Lower lobe of right lung (tissue), 2 donors: ENCODE measurements around the gene GRIK4. TPM values are rescaled to one million over a fixed set of nuclear protein-coding genes. Genes with fewer than 3 reads are reported as not detected.

Source experiments
- ATAC-seq, 2 donors: fragments of 200-7000 bp; cut with Tn5 transposase; one replicate each; pipeline ENCODE4 v1.9.1; 2020 to 2022; ENCODE audit warnings: mild to moderate bottlenecking in 2 of 2, moderate library complexity in 2 of 2
- DNase-seq: peaks from one replicate; pipeline ENCODE4 v3.0.0-alpha.2; 2020
- H3K27ac ChIP-seq: fragments of 200-600 bp; one replicate; pipeline ENCODE4 v1.8.0; 2022
- H3K27me3 ChIP-seq: fragments of 200-600 bp; one replicate; pipeline ENCODE4 v1.8.0; 2022; ENCODE audit warnings: low read depth
- H3K36me3 ChIP-seq: fragments of 200-600 bp; one replicate; pipeline ENCODE4 v1.8.0; 2022; ENCODE audit warnings: mild to moderate bottlenecking
- H3K4me1 ChIP-seq: fragments of 200-600 bp; one replicate; pipeline ENCODE4 v1.8.0; 2022
- H3K4me3 ChIP-seq: fragments of 200-600 bp; one replicate; pipeline ENCODE4 v1.8.0; 2022; ENCODE audit warnings: mild to moderate bottlenecking
- H3K9me3 ChIP-seq: fragments of 200-600 bp; one replicate; pipeline ENCODE4 v1.8.0; 2022
- CTCF ChIP-seq: fragments of 200-600 bp; IDR thresholded peaks from one replicate; pipeline ENCODE4 v1.8.0; 2022; ENCODE audit warnings: antibody characterized with exemption, mild to moderate bottlenecking
- intact Hi-C: fragments of 100-400 bp; cut with DNase I; formaldehyde crosslinking; loops from one replicate; pipeline ENCODE4 v1.11.0; 2022
- total RNA-seq: library from RNA; stranded (reverse); fragmentation: NEBNext Ultra II Directional; extraction: Animal tissue kit (Norgen Biotek cat#: 25700); gene quantifications from one replicate; pipeline ENCODE4 v1.2.1, GENCODE V29; 2021
- donor health status: DM: no; HTN: yes; CAD: no; lungs with severe emphysema.

Gene GRIK4
- total RNA-seq, 1 donor from 2014 or later: 2.2 TPM

- no peak for TF ChIP-seq CTCF
- no peaks in the 10 kb centered on the region for H3K27me3 ChIP-seq
- H3K27ac ChIP-seq: no peak overlapping the region
- ATAC-seq (no peak), DNase-seq (no peak)
- intact Hi-C loops: no loop called here
- no peaks in the 10 kb centered on the region for H3K36me3 ChIP-seq
- no peaks in the 10 kb centered on the region for H3K4me1 ChIP-seq
- no peaks in the 10 kb centered on the region for H3K9me3 ChIP-seq
- no peak overlapping the region for H3K4me3 ChIP-seq
Observed at GRCh38 chr11:120914601-120915000, 403.1 kb downstream of the GRIK4 start.

DNA sequence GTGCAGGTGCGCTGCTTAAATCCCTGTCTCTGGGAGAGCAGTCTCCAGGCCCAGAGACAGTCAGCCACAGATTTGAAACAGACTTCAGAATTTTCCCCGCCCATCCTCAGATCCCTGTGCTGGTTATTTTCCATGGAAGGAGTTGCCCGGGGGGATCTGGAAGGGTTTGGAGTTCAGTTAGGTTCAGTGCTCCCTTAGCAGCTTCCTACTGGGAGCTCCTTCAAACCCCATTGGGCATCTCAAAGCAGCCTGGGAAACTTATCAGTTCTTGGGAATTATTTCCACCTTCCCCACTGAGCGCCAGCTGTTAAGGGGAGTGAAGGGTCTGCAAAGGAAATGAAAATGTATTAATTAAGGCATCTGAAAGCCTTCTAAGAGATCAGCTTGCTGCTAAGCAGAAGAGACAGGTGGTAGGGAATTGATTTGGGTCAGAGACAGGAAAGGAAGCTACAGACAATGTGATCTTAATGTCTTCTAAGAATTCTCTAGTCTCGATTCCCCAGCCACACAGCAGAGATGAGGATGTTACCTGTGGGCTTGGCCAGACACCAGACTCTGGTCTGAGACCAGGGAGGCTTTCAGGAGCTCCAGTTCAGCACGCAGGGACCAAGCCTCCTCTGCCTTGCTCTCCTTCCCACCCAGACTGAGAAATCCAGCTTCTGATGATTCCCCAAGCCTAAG lies 406.2 kb downstream of the GRIK4 start:
- no peak for ATAC-seq
- Histone ChIP-seq H3K27ac (no peak overlapping the region), H3K4me3 (no peak overlapping the region), H3K4me1 (no peaks in the 10 kb centered on the region), H3K36me3 (no peaks in the 10 kb centered on the region), H3K27me3 (no peaks in the 10 kb centered on the region), H3K9me3 (no peaks in the 10 kb centered on the region)
- no peak for DNase-seq
- TF ChIP-seq CTCF: no peak
- intact Hi-C loops: no loop called here

DNA sequence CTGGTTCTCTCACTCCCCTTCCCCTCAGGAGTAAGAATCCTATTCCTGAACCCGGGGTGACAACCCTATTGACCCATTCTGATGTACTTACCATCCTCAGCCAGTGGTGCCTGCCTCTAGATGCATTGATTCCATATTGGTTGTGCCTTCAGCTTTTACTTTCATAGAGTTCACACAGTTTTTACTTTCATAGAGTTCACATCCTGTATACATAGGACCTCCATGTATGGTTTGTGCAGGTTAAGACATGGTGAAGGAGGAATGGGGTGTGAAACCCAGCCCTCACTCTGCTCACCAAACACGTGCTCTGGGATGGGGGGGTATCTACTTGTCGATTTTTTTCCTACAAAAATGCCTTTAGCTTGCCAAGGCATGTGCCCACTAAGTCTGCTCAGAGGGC lies 406.7 kb downstream of the GRIK4 start:
- Histone ChIP-seq H3K9me3 (no peaks in the 10 kb centered on the region), H3K27me3 (no peaks in the 10 kb centered on the region), H3K4me1 (no peaks in the 10 kb centered on the region), H3K4me3 (no peak overlapping the region), H3K36me3 (no peaks in the 10 kb centered on the region), H3K27ac (no peak overlapping the region)
- intact Hi-C loops: no loop called here
- ATAC-seq (no peak), DNase-seq (no peak)
- no peak for TF ChIP-seq CTCF

DNA sequence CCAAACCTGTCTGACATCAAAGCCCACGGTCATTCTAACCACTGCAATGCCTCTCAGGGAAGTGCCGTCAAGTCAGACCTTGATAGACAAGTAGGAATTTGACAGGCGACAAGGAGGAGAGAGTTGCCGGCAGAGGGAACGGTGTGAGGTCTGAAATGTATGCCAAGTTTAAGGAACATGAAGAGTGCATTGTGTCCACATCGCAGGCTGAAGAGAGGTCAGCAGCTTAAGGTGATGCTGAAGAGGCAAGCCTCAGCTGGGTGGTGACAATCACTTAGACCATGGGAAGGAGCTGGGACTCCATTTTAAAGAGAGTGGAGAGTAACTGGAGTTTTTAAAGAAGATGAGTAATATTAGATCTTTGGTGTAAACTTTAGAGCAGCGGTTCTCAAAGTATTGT lies 407.5 kb downstream of the GRIK4 start:
- no peak for ATAC-seq
- TF ChIP-seq CTCF: no peak

GRCh38 chr11:120919566-120919965 lies 408.0 kb downstream of the GRIK4 start:
- H3K9me3 ChIP-seq: no peaks in the 10 kb centered on the region
- TF ChIP-seq CTCF: no peak
- ATAC-seq (no peak), DNase-seq (no peak)
- H3K36me3 ChIP-seq: no peaks in the 10 kb centered on the region
- intact Hi-C loops: no loop called here
- no peak overlapping the region for H3K4me3 ChIP-seq
- no peaks in the 10 kb centered on the region for H3K4me1 ChIP-seq
- H3K27me3 ChIP-seq: no peaks in the 10 kb centered on the region
- no peak overlapping the region for H3K27ac ChIP-seq

More for the DNA sequence above, 407.5 kb downstream of the GRIK4 start:
- H3K36me3 ChIP-seq: no peaks in the 10 kb centered on the region
- H3K4me3 ChIP-seq: no peak overlapping the region
- no peaks in the 10 kb centered on the region for H3K9me3 ChIP-seq
- intact Hi-C loops: no loop called here
- no peaks in the 10 kb centered on the region for H3K4me1 ChIP-seq
- no peak overlapping the region for H3K27ac ChIP-seq
- H3K27me3 ChIP-seq: no peaks in the 10 kb centered on the region
- no peak for DNase-seq
